B cell (primary cell): Measurements from ENCODE around the gene MICAL3. TPM values are rescaled to one million over a fixed set of nuclear protein-coding genes. Genes with fewer than 3 reads are reported as not detected.

Experiments used
- ATAC-seq: fragments of 200-7000 bp; cut with Tn5 transposase; one replicate; pipeline ENCODE4 v1.10.0; 2021; ENCODE audit warnings: low read depth, mild to moderate bottlenecking, moderate number of reproducible peaks, moderate library complexity
- CTCF ChIA-PET: fragments of 350-600 bp; sonication (Branson Sonifier 250); formaldehyde crosslinking; loops from one replicate; lab custom pipeline; 2021; ENCODE audit warnings: antibody characterized with exemption, inconsistent platforms; lab: Charles Lee
- POLR2A ChIA-PET: fragments of 350-600 bp; sonication (Branson Sonifier 250); formaldehyde crosslinking; loops from one replicate; lab custom pipeline; 2021; ENCODE audit warnings: antibody characterized with exemption; lab: Charles Lee
- DNase-seq: peaks from one replicate; pipeline ENCODE4 v3.0.0; 2013
- H2AFZ ChIP-seq: 2 replicates; pipeline ENCODE4 v1.6.1; 2012; ENCODE audit warnings: mild to moderate bottlenecking, low read depth, low read length; ENCODE audit not compliant: insufficient read depth, poor library complexity, severe bottlenecking
- H3K27ac ChIP-seq, 2 donors: 1 replicate in 1 of 2; 2 replicates in 1 of 2; pipeline ENCODE4 v1.5.1; 2012 to 2013; ENCODE audit warnings: low read length in 2 of 2, mild to moderate bottlenecking in 2 of 2, moderate library complexity in 1 of 2
- H3K27me3 ChIP-seq, 4 experiments: fragments of 200-600 bp in 1 of 4; sonication (generic) in 1 of 4; replicated peaks in 1 of 4; 1 replicate in 2 of 4; 2 replicates in 2 of 4; pipeline versions ENCODE4 v1.6.1 to v1.7.0; 2013 to 2016; ENCODE audit warnings: low read length in 3 of 4, mild to moderate bottlenecking in 2 of 4, mixed read lengths in 1 of 4, moderate library complexity in 1 of 4; ENCODE audit not compliant: insufficient read depth in 4 of 4, control insufficient read depth in 3 of 4; ENCODE audit errors: control extremely low read depth in 1 of 4
- H3K36me3 ChIP-seq, 2 experiments: replicated peaks in 1 of 2; 1 replicate in 1 of 2; 2 replicates in 1 of 2; pipeline versions ENCODE4 v1.6.1 to v1.7.1; 2013; ENCODE audit warnings: low read length in 1 of 2; ENCODE audit not compliant: insufficient read depth in 2 of 2, control insufficient read depth in 1 of 2; ENCODE audit errors: control extremely low read depth in 1 of 2, extremely low read depth in 1 of 2
- H3K4me1 ChIP-seq, 2 donors: fragments of 200-600 bp in 1 of 2; sonication (generic) in 1 of 2; 1 replicate in 1 of 2; 2 replicates in 1 of 2; pipeline versions ENCODE4 v1.5.1 to v1.6.1; 2013 to 2017; ENCODE audit warnings: low read length in 2 of 2; ENCODE audit not compliant: control insufficient read depth in 2 of 2, insufficient read depth in 2 of 2
- H3K4me2 ChIP-seq: replicated peaks from 2 replicates; pipeline ENCODE3; 2012; ENCODE audit warnings: mild to moderate bottlenecking, low read depth, low read length; ENCODE audit not compliant: poor library complexity, severe bottlenecking
- H3K4me3 ChIP-seq, 5 experiments: fragments of 200-600 bp in 1 of 5; sonication (generic) in 1 of 5; 1 replicate in 3 of 5; 2 replicates in 2 of 5; pipeline versions ENCODE4 v1.5.1 to v1.7.0; 2011 to 2016; ENCODE audit warnings: low read length in 4 of 5, mild to moderate bottlenecking in 4 of 5, low read depth in 2 of 5, control low read depth in 1 of 5, moderate library complexity in 1 of 5; ENCODE audit not compliant: insufficient read depth in 1 of 5; ENCODE audit errors: control extremely low read depth in 1 of 5, extremely low read depth in 1 of 5
- H3K79me2 ChIP-seq: fragments of 200-600 bp; sonication (generic); one replicate; pipeline ENCODE4 v1.6.0; 2016; ENCODE audit warnings: low read length; ENCODE audit not compliant: control insufficient read depth, insufficient read depth
- H3K9ac ChIP-seq: fragments of 200-600 bp; sonication (generic); 2 replicates; pipeline ENCODE4 v1.6.1; 2017; ENCODE audit warnings: mild to moderate bottlenecking, low read length, moderate library complexity
- H3K9me3 ChIP-seq, 3 donors: one replicate each; pipeline versions ENCODE4 v1.6.1 to v1.7.1; 2013; ENCODE audit warnings: low read length in 2 of 3; ENCODE audit not compliant: control insufficient read depth in 2 of 3, insufficient read depth in 1 of 3; ENCODE audit errors: control extremely low read depth in 1 of 3
- H4K20me1 ChIP-seq: 2 replicates; pipeline ENCODE4 v1.6.0; 2012; ENCODE audit warnings: mild to moderate bottlenecking, low read length; ENCODE audit not compliant: insufficient read depth, control insufficient read depth, poor library complexity, severe bottlenecking
- H3K27ac Mint-ChIP-seq: one replicate; pipeline ENCODE4 v1.8.0; 2021; ENCODE audit warnings: mixed read lengths
- H3K27me3 Mint-ChIP-seq: one replicate; pipeline ENCODE4 v1.8.0; 2021; ENCODE audit warnings: mixed read lengths
- H3K4me1 Mint-ChIP-seq: one replicate; pipeline ENCODE4 v1.8.0; 2021; ENCODE audit warnings: mixed read lengths
- H3K4me3 Mint-ChIP-seq: one replicate; pipeline ENCODE4 v1.8.0; 2021; ENCODE audit warnings: mixed read lengths
- H3K9me3 Mint-ChIP-seq: one replicate; pipeline ENCODE4 v1.8.0; 2022; ENCODE audit warnings: mixed read lengths; ENCODE audit not compliant: insufficient read depth
- EZH2 ChIP-seq: IDR thresholded peaks from 2 replicates; pipeline ENCODE4 v1.6.1; 2012; ENCODE audit warnings: borderline replicate concordance, low read depth, mild to moderate bottlenecking, moderate library complexity, low read length; ENCODE audit not compliant: insufficient read depth, poor library complexity, severe bottlenecking
- WGBS: methylation state at CpG from one replicate; pipeline ENCODE4 v1.1.5; 2013; ENCODE audit warnings: missing lambda C conversion rate; ENCODE audit not compliant: insufficient coverage; 5-methylcytosine and 5-hydroxymethylcytosine counted together
- intact Hi-C: fragments of 100-400 bp; cut with micrococcal nuclease; formaldehyde crosslinking; loops from one replicate; pipeline ENCODE4 v1.10.0; 2022
- polyA plus RNA-seq: library from polyadenylated mRNA; depleted of rRNA; stranded (reverse); fragments of >200 nt; gene quantifications from 2 replicates; pipeline ENCODE4 v1.2.3, GENCODE V29; 2012
- total RNA-seq, 2 donors: library from RNA; stranded (reverse); fragments of 120-200 nt in 1 of 2; gene quantifications; 1 replicate in 1 of 2; 2 replicates in 1 of 2; pipeline versions ENCODE4 v1.2.3 to v1.2.4, GENCODE V29; 2013 to 2022
- TF ChIP-seq, protein P1 (sequence below): fragments of 200-600 bp; IDR thresholded peaks from one replicate; pipeline ENCODE4 v1.8.0; 2022; ENCODE audit warnings: antibody characterized with exemption, mild to moderate bottlenecking

The MICAL3 gene
- total and polyA plus RNA-seq, 2 donors (not counting 1 experiment from before 2014, with no cell fraction given): 50.5 to 253 TPM

DNA sequence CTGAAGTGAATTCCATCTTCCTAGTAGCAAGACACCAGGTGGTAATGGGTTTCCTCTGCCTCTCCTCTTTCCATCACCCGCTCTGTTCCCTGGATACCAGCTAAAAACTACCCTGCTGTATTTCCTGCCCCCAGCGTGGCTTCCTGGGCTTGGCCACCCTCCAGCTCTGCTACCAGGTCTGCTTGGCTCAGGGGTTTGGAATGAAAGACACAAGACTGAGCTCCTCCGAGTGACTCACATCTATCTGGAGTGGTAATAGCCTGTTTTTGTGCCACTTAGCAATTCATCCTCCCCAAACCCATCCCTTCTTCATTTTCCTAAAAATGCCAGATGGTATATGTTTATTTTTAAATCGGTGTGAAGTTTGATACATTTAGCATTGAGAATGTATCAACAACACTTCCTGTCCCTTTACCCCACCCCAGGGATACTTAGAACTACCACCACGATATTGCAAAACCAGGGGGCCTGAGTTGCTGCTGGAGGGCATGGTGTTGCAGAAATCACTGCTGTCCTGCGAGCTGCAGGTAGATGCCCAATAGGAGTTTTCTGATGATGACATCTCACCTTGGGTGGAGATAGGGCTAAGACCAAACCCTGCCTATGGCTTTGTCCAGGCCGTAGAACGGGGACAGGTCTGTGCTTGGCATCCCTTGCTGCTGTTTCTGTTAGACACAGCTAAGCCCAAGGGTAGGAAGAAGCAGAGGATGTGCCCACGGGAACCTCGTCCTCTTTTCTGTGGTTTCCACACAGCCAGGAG, 7.5 kb upstream of the MICAL3 start:
- DNase-seq (no peak), ATAC-seq (no peak)
- intact Hi-C loops: no loop called here
- Histone ChIP-seq H3K9me3 (no peaks in the 10 kb centered on the region), H3K4me2 (no peak overlapping the region), H3K36me3 (no peaks in the 10 kb centered on the region), H4K20me1 (no peaks in the 10 kb centered on the region), H3K79me2 (peaks cover 2% of the 10 kb centered on the region), H3K9ac (no peak overlapping the region), H3K27ac (no peak overlapping the region), H2AFZ (no peak overlapping the region), H3K4me3 (no peak overlapping the region), H3K27me3 (no peaks in the 10 kb centered on the region), H3K4me1 (no peaks in the 10 kb centered on the region)
- CTCF ChIA-PET: interaction anchor here (1.3 kb wide), 2 partner anchors 17 to 44 kb away, joined by 3 to 6 read pairs; no protein-coding TSS in a partner anchor
- no peak for TF ChIP-seq EZH2
- TF ChIP-seq, protein P1, sequence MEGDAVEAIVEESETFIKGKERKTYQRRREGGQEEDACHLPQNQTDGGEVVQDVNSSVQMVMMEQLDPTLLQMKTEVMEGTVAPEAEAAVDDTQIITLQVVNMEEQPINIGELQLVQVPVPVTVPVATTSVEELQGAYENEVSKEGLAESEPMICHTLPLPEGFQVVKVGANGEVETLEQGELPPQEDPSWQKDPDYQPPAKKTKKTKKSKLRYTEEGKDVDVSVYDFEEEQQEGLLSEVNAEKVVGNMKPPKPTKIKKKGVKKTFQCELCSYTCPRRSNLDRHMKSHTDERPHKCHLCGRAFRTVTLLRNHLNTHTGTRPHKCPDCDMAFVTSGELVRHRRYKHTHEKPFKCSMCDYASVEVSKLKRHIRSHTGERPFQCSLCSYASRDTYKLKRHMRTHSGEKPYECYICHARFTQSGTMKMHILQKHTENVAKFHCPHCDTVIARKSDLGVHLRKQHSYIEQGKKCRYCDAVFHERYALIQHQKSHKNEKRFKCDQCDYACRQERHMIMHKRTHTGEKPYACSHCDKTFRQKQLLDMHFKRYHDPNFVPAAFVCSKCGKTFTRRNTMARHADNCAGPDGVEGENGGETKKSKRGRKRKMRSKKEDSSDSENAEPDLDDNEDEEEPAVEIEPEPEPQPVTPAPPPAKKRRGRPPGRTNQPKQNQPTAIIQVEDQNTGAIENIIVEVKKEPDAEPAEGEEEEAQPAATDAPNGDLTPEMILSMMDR: no peak
- Mint-ChIP-seq H3K27ac (no peak overlapping the region), H3K4me3 (no peak overlapping the region), H3K4me1 (no peaks in the 10 kb centered on the region), H3K27me3 (no peaks in the 10 kb centered on the region), H3K9me3 (no peaks in the 10 kb centered on the region)
- POLR2A ChIA-PET: no interaction called here
- WGBS: 86% methylated on average over 7 of the region's 10 CpGs

DNA sequence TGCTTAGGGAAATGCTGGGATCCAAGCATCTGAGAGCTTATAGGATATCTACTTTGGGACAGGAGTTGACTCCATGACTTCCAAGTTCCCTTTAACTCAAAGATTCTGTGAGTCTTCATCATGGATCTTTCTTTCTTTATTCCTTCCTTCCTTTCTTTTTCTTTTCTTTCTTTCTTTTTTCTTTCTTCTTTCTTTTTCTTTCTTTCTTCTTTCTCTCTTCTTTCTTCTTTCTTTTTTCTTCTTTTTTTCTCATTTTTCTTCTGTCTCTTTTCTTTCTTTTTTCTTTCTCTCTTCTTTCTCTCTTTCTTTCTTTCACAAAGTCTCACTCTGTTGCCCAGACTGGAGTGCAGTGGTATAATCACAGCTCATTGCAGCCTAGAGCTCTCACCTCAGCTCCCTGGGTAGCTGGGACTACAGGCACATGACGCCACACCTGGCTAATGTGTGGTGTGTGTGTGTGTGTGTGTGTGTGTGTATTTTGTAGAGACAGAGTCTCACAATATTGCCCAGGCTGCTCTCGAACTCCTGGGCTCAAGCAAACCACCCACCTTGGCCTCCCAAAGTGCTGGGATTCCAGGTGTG, 5.4 kb upstream of the MICAL3 start:
- TF ChIP-seq, protein P1: peak; percentile 16
- TF ChIP-seq EZH2: no peak
- H3K36me3 ChIP-seq: no peaks in the 10 kb centered on the region
- no peak overlapping the region for H2AFZ ChIP-seq
- H3K27ac ChIP-seq: no peak overlapping the region
- no peak overlapping the region for H3K27ac Mint-ChIP-seq
- intact Hi-C loops: no loop called here
- no peak overlapping the region for H3K4me3 Mint-ChIP-seq
- no peaks in the 10 kb centered on the region for H3K9me3 ChIP-seq
- DNase-seq (no peak), ATAC-seq (no peak)
- peaks cover 6% of the 10 kb centered on the region for H3K4me1 Mint-ChIP-seq
- H3K9me3 Mint-ChIP-seq: no peaks in the 10 kb centered on the region
- no CpG with 5 or more reads among the region's 2 CpGs for WGBS
- no peaks in the 10 kb centered on the region for H3K27me3 ChIP-seq
- no peak overlapping the region for H3K9ac ChIP-seq
- no peaks in the 10 kb centered on the region for H4K20me1 ChIP-seq
- POLR2A ChIA-PET: no interaction called here
- CTCF ChIA-PET: interaction anchor here (0.6 to 9.5 kb wide), 3 partner anchors 45 to 386 kb away, joined by 3 to 136 read pairs (median 4); partner anchors contain the start of gene PEX26
- no peaks in the 10 kb centered on the region for H3K27me3 Mint-ChIP-seq
- H3K79me2 ChIP-seq: peaks cover 18% of the 10 kb centered on the region
- H3K4me1 ChIP-seq: peaks cover 3 to 6% of the 10 kb centered on the region in 2 donors
- no peak overlapping the region for H3K4me3 ChIP-seq
- no peak overlapping the region for H3K4me2 ChIP-seq
